Measurements from ENCODE around the gene ACKR1.

Gene ACKR1

DNA sequence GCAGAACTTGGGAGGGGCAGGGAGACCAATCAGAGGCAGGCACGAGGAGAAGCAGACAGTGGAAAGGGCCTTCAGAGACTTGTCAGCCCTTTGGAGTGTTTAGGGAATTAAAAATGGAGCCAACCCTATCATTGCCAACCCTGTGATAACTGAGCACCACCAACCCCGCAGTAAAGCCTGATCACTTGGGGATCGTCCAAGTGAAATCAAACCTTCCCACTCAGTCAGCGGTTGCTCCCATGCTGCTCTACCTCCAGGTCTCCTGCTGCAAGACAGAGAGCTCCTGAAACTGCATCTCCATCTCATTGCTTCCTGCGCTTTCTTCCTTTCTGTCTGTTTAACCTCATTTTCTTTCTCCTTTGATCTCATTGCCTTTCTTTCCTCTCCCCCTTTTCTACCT lies 4.8 kb upstream of the ACKR1 start:
- TF ChIP-seq POLR2AphosphoS5 (IDR thresholded peaks at IDR 0.05; ENCODE audit: low read depth, low read length) (no peak), TAF1 (IDR thresholded peaks at IDR 0.05; ENCODE audit: borderline replicate concordance, insufficient read depth, low read length) (no peak), SIN3A (IDR thresholded peaks at IDR 0.05; ENCODE audit: borderline replicate concordance, insufficient read depth, low read length) (no peak), FOXP2 (optimal IDR thresholded peaks at IDR 0.05; ENCODE audit: borderline replicate concordance, extremely low read depth, extremely low read length, insufficient read depth) (no peak)
- TF ChIP-seq, protein P1, sequence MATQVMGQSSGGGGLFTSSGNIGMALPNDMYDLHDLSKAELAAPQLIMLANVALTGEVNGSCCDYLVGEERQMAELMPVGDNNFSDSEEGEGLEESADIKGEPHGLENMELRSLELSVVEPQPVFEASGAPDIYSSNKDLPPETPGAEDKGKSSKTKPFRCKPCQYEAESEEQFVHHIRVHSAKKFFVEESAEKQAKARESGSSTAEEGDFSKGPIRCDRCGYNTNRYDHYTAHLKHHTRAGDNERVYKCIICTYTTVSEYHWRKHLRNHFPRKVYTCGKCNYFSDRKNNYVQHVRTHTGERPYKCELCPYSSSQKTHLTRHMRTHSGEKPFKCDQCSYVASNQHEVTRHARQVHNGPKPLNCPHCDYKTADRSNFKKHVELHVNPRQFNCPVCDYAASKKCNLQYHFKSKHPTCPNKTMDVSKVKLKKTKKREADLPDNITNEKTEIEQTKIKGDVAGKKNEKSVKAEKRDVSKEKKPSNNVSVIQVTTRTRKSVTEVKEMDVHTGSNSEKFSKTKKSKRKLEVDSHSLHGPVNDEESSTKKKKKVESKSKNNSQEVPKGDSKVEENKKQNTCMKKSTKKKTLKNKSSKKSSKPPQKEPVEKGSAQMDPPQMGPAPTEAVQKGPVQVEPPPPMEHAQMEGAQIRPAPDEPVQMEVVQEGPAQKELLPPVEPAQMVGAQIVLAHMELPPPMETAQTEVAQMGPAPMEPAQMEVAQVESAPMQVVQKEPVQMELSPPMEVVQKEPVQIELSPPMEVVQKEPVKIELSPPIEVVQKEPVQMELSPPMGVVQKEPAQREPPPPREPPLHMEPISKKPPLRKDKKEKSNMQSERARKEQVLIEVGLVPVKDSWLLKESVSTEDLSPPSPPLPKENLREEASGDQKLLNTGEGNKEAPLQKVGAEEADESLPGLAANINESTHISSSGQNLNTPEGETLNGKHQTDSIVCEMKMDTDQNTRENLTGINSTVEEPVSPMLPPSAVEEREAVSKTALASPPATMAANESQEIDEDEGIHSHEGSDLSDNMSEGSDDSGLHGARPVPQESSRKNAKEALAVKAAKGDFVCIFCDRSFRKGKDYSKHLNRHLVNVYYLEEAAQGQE (IDR thresholded peaks at IDR 0.05; ENCODE audit: insufficient read depth in 1 of 2, low read depth in 2 of 2, low read length in 2 of 2): no peak

- TF ChIP-seq, protein P1 (IDR thresholded peaks at IDR 0.05; ENCODE audit: insufficient read depth in 1 of 2, low read depth in 2 of 2, low read length in 2 of 2): no peak
- TF ChIP-seq TAF1 (IDR thresholded peaks at IDR 0.05; ENCODE audit: borderline replicate concordance, insufficient read depth, low read length): no peak
- no peak for TF ChIP-seq POLR2AphosphoS5 (IDR thresholded peaks at IDR 0.05; ENCODE audit: low read depth, low read length)
- no peak for TF ChIP-seq FOXP2 (optimal IDR thresholded peaks at IDR 0.05; ENCODE audit: borderline replicate concordance, extremely low read depth, extremely low read length, insufficient read depth)
- TF ChIP-seq SIN3A (IDR thresholded peaks at IDR 0.05; ENCODE audit: borderline replicate concordance, insufficient read depth, low read length): no peak
These were observed 3.9 kb upstream of the ACKR1 start for GRCh38 chr1:159200769-159201168.

DNA sequence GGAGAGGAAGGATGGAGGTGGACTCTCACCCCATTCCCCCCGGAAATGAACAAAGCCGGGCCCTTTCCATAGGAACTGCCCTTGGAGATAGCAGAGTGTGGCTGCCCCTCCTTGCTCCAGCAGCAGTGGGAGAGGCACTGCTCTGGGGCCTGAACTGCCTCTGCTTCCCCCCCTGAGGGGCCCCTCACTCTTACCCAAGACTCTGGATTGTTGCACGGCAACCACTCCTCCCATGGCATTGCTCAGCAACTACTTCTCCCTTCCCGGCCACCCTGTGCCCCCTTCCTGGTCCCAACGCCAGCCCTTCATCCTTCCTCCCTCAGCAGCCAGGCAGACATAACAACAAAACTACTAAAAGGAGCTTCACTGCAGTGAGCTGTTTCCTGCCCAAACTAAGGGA lies 3.0 kb upstream of the ACKR1 start:
- TF ChIP-seq TAF1 (IDR thresholded peaks at IDR 0.05; ENCODE audit: borderline replicate concordance, insufficient read depth, low read length) (no peak), SIN3A (IDR thresholded peaks at IDR 0.05; ENCODE audit: borderline replicate concordance, insufficient read depth, low read length) (no peak), FOXP2 (optimal IDR thresholded peaks at IDR 0.05; ENCODE audit: borderline replicate concordance, extremely low read depth, extremely low read length, insufficient read depth) (no peak), POLR2AphosphoS5 (IDR thresholded peaks at IDR 0.05; ENCODE audit: low read depth, low read length) (no peak)

DNA sequence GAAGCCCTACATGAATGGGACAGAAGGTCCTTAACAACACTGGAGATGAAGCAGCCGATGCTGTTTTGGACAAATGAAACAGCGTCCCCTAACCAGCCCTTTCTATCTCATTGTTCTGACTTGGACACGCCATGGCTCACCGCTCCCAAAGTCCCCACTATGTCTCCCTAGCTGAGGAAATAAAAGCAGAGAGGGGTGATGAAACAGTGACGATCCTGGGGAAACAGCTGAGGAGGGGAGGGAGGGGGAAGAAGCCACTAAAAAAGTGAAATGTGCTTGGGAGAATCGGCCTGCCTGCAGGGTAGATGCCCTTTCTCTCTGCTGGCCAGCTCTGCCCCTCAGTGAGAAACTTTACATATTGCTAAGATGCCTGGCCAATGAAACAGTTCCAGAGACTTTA lies 1.1 kb upstream of the ACKR1 start:
- TF ChIP-seq, protein P1 (IDR thresholded peaks at IDR 0.05; ENCODE audit: insufficient read depth in 1 of 2, low read depth in 2 of 2, low read length in 2 of 2): no peak
- no peak for TF ChIP-seq POLR2AphosphoS5 (IDR thresholded peaks at IDR 0.05; ENCODE audit: low read depth, low read length)
- TF ChIP-seq TAF1 (IDR thresholded peaks at IDR 0.05; ENCODE audit: borderline replicate concordance, insufficient read depth, low read length): no peak
- no peak for TF ChIP-seq FOXP2 (optimal IDR thresholded peaks at IDR 0.05; ENCODE audit: borderline replicate concordance, extremely low read depth, extremely low read length, insufficient read depth)
- TF ChIP-seq SIN3A (IDR thresholded peaks at IDR 0.05; ENCODE audit: borderline replicate concordance, insufficient read depth, low read length): no peak

DNA sequence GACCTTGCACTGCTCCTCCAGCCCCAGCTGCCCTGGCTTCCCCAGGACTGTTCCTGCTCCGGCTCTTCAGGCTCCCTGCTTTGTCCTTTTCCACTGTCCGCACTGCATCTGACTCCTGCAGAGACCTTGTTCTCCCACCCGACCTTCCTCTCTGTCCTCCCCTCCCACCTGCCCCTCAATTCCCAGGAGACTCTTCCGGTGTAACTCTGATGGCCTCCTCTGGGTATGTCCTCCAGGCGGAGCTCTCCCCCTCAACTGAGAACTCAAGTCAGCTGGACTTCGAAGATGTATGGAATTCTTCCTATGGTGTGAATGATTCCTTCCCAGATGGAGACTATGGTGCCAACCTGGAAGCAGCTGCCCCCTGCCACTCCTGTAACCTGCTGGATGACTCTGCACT lies 550 bp downstream of the ACKR1 start:
- no peak for TF ChIP-seq FOXP2 (optimal IDR thresholded peaks at IDR 0.05; ENCODE audit: borderline replicate concordance, extremely low read depth, extremely low read length, insufficient read depth)
- no peak for TF ChIP-seq TAF1 (IDR thresholded peaks at IDR 0.05; ENCODE audit: borderline replicate concordance, insufficient read depth, low read length)
- TF ChIP-seq, protein P1 (IDR thresholded peaks at IDR 0.05; ENCODE audit: insufficient read depth in 1 of 2, low read depth in 2 of 2, low read length in 2 of 2): no peak
- no peak for TF ChIP-seq SIN3A (IDR thresholded peaks at IDR 0.05; ENCODE audit: borderline replicate concordance, insufficient read depth, low read length)
- no peak for TF ChIP-seq POLR2AphosphoS5 (IDR thresholded peaks at IDR 0.05; ENCODE audit: low read depth, low read length)

All from PFSK-1 (cell line).